ENCODE measurements around the gene TYMS. TPM values are rescaled to one million over a fixed set of nuclear protein-coding genes. Genes with fewer than 3 reads are reported as not detected.

The TYMS gene
- total RNA-seq, 1 experiment from 2014 or later = 140 TPM

DNA sequence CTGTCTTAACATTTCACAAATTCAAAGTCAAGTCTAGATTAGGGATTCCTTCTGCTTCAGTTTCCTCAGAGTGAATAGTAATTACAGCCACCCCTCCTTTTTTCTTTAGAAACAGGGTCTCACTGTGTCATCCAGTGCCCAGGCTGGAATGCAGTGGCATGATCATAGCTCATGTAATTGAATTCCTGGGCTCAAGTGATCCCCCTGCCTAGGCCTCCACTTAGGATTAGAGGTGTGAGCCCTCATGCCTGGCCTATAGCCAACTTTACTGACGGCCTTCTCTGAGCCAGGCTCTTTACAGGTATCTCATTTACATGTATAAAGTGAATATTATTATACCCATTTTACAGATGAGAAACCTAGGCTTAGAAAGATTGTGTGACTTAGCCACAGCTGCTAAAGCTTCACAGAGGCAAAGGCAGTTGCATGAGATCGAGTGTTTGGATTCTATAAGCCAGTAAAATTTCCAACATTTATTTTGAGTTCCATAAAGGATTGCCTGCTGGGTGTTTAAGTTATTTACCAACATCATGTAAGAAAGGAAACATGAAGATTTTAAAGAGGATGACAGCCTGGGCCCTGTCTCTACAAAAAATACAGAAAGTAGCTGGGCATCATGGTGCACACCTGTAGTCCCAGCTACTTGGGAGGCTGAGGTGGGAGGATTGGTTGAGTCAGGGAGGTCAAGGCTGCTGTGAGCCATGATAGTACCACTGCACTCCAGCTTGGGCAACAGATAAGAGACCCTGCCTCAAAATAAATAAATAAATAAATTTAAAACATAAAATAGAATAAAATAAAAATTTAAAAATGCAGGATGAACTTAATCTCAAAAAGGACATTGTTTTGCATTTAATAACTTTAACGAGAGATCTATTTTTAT is 53.2 kb downstream of the TYMS start:
- no peak overlapping the region for H2BK5ac ChIP-seq (ENCODE audit: insufficient read length, low read length)
- Mint-ChIP-seq H3K4me1 (peaks cover 6 to 7% of the 10 kb centered on the region in 2 experiments), H3K4me3 (peak overlapping the region; percentile 77 to 80), H3K27me3 (ENCODE audit: low read depth) (peaks cover 5% of the 10 kb centered on the region), H3K9me3 (peaks cover 3 to 7% of the 10 kb centered on the region in 2 experiments; a peak in 3 of 5 replicates), H3K36me3 (ENCODE audit: insufficient read depth in 1 of 3, low read depth in 3 of 3) (peaks cover 4 to 35% (median 18%) of the 10 kb centered on the region in 3 experiments; a peak in 5 of 7 replicates), H3K27ac (no peak overlapping the region)
- TF ChIP-seq, protein P1, sequence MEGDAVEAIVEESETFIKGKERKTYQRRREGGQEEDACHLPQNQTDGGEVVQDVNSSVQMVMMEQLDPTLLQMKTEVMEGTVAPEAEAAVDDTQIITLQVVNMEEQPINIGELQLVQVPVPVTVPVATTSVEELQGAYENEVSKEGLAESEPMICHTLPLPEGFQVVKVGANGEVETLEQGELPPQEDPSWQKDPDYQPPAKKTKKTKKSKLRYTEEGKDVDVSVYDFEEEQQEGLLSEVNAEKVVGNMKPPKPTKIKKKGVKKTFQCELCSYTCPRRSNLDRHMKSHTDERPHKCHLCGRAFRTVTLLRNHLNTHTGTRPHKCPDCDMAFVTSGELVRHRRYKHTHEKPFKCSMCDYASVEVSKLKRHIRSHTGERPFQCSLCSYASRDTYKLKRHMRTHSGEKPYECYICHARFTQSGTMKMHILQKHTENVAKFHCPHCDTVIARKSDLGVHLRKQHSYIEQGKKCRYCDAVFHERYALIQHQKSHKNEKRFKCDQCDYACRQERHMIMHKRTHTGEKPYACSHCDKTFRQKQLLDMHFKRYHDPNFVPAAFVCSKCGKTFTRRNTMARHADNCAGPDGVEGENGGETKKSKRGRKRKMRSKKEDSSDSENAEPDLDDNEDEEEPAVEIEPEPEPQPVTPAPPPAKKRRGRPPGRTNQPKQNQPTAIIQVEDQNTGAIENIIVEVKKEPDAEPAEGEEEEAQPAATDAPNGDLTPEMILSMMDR (conservative IDR thresholded peaks at IDR 0.05) = no peak
- no peaks in the 10 kb centered on the region for H3K79me2 ChIP-seq (ENCODE audit: insufficient read depth, low read length)
- H3K4me2 ChIP-seq (ENCODE audit: insufficient read depth, insufficient read length, low read length) = peak overlapping the region; percentile 81
- no peak overlapping the region for H3K14ac ChIP-seq (ENCODE audit: insufficient read depth, low read length)
- no peak overlapping the region for H2BK15ac ChIP-seq (ENCODE audit: low read depth, low read length)
- no peak overlapping the region for H4K8ac ChIP-seq (replicated peaks; ENCODE audit: insufficient read length, low read depth, low read length)
- WGBS (ENCODE audit: extremely low coverage, insufficient read length, low lambda C conversion rate) = no CpG with 5 or more reads among the region's 3 CpGs
- no peak overlapping the region for H3K4ac ChIP-seq (ENCODE audit: low read depth, low read length)
- no peak overlapping the region for H2BK12ac ChIP-seq (ENCODE audit: insufficient read length, low read depth, low read length)
- H3K27me3 ChIP-seq (ENCODE audit: insufficient read depth, low read length) = no peaks in the 10 kb centered on the region
- no peak for DNase-seq
- H3K27ac ChIP-seq (ENCODE audit: insufficient read length, low read depth, low read length) = no peak overlapping the region
- H3K18ac ChIP-seq (ENCODE audit: insufficient read length, low read depth, low read length) = no peak overlapping the region
- peaks cover 3% of the 10 kb centered on the region for H3K79me1 ChIP-seq (ENCODE audit: insufficient read depth, low read depth, low read length, poor library complexity, severe bottlenecking)
- no peak overlapping the region for H3K9ac ChIP-seq (ENCODE audit: extremely low read depth, insufficient read length, low read length)
- no peak overlapping the region for H2BK20ac ChIP-seq (ENCODE audit: low read depth, low read length, poor library complexity, severe bottlenecking)
- H4K20me1 ChIP-seq (ENCODE audit: control insufficient read depth, insufficient read depth, insufficient read length) = no peaks in the 10 kb centered on the region
- no peak overlapping the region for H4K91ac ChIP-seq (ENCODE audit: insufficient read length, low read depth, low read length)
- H2BK120ac ChIP-seq (ENCODE audit: low read depth, low read length, poor library complexity, severe bottlenecking) = no peak overlapping the region
- H3T11ph ChIP-seq (ENCODE audit: low read length) = no peak overlapping the region
- no peak overlapping the region for H2AK5ac ChIP-seq (ENCODE audit: insufficient read length, low read length)
- no peak overlapping the region for H3K56ac ChIP-seq (ENCODE audit: insufficient read length, low read depth, low read length)
- H3K23ac ChIP-seq (ENCODE audit: insufficient read length, low read depth, low read length) = no peak overlapping the region
- H3K23me2 ChIP-seq (ENCODE audit: insufficient read length, low read depth, low read length, poor library complexity, severe bottlenecking) = peaks cover 8% of the 10 kb centered on the region
- 0 out of 2 replicates have a peak, but pooled peaks cover 2% of the 10 kb centered on the region for H3K4me1 ChIP-seq (ENCODE audit: insufficient read depth, low read length)
- no peak overlapping the region for H4K5ac ChIP-seq (ENCODE audit: insufficient read length, low read depth, low read length)
- no peaks in the 10 kb centered on the region for H3K9me3 ChIP-seq (ENCODE audit: control insufficient read depth, low read depth, low read length)
- H2AFZ ChIP-seq (ENCODE audit: low read length) = no peak overlapping the region
